GM10266 (cell line): Measurements from ENCODE around the gene NECTIN3.

Source experiments
- DNase-seq: peaks from one replicate; pipeline ENCODE4 v3.0.0; 2012; ENCODE audit errors: extremely low spot score
- TF ChIP-seq, protein P1 (sequence below): IDR thresholded peaks from 2 replicates; pipeline ENCODE4 v1.5.1; 2012; ENCODE audit warnings: mild to moderate bottlenecking, low read depth; ENCODE audit not compliant: control insufficient read depth, insufficient read depth; ENCODE audit errors: missing control alignments

The NECTIN3 gene

DNA sequence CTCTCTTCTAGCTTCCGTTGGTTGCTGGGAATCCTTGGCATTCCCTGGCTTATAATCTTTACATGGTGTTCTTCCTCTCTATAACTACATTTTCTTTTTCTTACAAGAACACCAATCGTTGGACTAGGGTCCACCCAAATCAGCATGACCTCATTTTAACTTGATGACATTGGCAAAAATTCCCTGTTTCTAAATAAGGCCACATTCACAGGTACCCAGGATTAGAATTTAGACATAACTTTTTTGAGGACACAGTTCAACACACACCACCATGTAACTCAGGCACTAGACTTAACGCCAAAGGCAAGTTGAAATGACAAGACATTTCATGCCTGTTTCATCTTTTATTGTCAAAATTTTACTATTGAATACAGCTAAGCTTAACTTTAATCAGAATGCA, 93.0 kb downstream of the NECTIN3 start:
- DNase-seq: no peak
- TF ChIP-seq, protein P1, sequence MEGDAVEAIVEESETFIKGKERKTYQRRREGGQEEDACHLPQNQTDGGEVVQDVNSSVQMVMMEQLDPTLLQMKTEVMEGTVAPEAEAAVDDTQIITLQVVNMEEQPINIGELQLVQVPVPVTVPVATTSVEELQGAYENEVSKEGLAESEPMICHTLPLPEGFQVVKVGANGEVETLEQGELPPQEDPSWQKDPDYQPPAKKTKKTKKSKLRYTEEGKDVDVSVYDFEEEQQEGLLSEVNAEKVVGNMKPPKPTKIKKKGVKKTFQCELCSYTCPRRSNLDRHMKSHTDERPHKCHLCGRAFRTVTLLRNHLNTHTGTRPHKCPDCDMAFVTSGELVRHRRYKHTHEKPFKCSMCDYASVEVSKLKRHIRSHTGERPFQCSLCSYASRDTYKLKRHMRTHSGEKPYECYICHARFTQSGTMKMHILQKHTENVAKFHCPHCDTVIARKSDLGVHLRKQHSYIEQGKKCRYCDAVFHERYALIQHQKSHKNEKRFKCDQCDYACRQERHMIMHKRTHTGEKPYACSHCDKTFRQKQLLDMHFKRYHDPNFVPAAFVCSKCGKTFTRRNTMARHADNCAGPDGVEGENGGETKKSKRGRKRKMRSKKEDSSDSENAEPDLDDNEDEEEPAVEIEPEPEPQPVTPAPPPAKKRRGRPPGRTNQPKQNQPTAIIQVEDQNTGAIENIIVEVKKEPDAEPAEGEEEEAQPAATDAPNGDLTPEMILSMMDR: no peak

DNA sequence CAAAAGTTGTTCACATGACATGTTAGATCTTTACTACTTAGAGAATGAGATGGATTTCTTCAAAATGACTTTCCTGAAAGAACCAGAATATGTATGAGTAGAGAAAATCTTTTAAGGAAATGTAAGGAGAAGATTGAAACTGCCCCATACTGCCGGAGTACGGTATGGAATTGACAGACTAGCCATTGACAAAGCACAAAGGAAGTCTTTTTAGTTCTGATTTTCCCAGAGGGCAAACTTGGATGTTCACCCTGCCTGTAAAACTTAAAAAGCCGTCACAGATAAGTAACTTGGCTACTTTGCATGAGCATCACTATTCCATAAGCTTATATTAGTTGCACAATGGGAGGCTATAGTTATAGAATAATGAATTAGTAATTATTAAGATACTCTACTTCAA, 93.8 kb downstream of the NECTIN3 start:
- no peak for DNase-seq
- TF ChIP-seq, protein P1: no peak

DNA sequence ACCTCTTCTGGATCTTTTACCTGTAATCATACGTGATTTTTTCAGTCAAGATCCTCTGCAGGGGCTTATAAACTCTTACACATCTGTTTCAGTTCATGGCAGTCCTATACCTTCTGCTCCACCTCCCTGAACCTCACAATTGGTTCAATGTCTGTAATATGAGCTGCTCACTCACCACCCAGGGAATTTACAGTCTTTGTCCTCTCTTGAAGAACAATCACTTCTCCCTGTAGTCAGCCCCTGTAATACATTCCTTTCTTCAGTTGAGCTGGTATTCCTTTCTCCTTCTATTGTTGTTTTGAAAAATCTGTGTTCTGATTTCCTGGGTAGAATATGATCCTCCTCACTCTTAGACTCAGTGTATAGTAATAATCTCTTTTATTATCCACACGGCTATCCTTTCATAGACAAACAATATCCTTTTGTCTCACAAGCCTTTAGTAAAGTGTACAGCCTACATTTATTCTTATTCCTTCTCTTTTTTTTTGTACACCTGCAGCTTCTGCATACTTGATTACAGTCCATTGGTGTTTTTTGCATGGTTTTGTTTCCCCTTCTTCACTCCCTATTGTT, 101.8 kb downstream of the NECTIN3 start:
- TF ChIP-seq, protein P1: no peak
- no peak for DNase-seq

DNA sequence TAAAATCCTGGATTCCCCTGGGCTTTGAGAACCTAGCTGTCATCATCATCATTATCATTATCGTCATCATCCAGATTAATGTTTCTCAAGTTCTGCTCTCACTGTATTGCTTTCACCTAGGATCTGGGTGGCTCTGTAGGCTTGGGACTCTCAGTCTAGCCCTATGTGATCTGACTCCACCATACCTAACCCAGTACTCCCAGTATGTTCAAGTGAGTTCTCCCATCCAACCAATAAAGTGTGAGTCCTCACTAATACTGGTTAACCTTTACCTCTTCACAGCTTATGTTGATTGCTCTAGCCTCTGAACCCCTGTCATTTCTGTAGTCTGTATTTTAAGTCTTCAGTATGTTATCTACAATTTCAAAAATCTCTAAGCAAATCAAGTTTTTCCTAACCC, 102.3 kb downstream of the NECTIN3 start:
- TF ChIP-seq, protein P1: no peak
- no peak for DNase-seq

DNA sequence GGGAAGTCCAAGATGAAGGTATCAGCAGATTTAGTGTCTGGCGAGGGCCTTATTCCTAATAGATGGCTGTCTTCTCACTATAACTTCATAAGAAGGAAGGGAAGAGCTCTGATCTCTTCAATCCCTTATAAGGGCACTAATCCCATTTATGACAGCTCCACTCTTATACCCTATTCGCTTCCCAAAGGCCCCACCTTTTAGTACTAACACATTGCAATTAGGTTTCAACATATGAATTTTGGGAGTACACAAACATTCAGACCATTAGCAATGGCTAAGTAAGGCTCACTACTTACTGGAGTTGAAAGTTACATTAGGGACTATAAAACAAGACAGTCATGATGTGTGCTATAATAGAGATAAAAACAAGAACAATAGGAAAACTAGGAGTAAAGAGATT, 118.9 kb downstream of the NECTIN3 start:
- TF ChIP-seq, protein P1: no peak
- DNase-seq: no peak

DNA sequence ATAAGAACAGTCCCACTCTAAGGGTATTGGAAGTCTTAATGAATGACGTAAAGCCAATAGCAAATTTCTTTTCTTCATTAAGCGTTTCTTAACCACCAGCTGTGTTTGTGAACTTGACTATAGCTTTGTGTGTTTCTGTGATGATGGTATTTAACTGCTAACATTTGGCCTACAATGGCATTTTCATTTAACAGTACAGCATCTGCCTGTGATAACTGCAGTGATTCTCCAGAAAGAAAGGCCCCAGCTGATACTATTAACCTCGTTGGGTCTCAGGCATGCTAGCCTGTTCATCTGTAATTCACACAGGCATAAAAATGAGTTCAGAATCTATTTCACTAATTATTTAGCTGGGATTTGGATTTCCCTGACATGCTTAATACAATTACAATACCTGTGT, 121.9 kb downstream of the NECTIN3 start:
- DNase-seq: no peak
- TF ChIP-seq, protein P1: no peak

DNA sequence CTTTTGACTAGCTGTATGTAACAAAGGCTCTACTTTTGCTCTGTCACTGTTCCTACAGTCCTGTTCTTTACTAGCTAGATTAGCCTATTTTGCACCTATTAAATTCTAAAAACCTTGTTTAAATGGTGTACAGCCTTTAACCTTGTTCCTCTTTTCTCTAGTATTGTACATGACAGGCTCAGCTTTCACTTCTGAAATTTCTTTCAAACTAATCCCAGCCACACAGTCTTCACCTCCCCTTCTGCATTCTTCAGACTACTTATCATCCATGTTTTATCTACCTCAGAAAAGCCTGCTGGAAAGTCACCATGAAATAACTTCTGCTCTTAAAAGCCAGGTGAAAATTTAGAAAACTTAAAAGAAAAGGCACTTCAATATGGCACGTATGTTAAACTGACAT, 122.4 kb downstream of the NECTIN3 start:
- TF ChIP-seq, protein P1: no peak

More for the DNA sequence above, 122.4 kb downstream of the NECTIN3 start:
- no peak for DNase-seq
